Iris pigment epithelial cell (primary cell): ENCODE measurements around the gene FBXO17.
"Not testable (repeated sequence)": the region's sequence is repeated elsewhere in the genome, so short reads cannot be mapped to it uniquely, and the experiment has no call there.

Experiments
- DNase-seq: peaks from one replicate; pipeline ENCODE4 v3.0.0-alpha.2; 2011; ENCODE audit warnings: low read depth

The FBXO17 gene

DNA sequence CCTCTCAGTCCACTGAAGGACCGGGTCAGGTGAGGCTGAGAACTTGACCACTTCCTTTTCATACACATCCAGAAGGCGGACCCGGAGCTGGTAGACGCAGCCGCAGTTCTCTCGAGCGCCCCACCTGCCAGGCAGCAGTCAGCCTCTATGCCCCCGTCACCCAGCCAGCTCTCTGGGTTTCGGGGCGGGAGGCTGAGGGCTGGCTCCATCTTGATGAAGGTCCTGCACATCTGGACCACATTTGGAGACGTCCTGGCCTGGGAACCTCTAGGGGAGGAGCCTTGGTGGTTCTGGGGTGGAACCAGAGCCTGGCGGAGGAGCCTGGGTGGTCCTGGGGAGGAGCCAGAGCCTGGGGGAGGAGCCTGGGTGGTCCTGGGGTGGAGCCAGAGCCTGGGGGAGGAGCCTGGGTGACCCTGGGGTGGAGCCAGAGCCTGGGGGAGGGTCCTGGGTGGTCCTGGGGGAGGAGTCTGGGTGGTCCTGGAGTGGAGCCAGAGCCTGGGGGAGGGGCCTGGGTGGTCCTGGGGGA lies 30.5 kb downstream of the FBXO17 start:
- no peak for DNase-seq

DNA sequence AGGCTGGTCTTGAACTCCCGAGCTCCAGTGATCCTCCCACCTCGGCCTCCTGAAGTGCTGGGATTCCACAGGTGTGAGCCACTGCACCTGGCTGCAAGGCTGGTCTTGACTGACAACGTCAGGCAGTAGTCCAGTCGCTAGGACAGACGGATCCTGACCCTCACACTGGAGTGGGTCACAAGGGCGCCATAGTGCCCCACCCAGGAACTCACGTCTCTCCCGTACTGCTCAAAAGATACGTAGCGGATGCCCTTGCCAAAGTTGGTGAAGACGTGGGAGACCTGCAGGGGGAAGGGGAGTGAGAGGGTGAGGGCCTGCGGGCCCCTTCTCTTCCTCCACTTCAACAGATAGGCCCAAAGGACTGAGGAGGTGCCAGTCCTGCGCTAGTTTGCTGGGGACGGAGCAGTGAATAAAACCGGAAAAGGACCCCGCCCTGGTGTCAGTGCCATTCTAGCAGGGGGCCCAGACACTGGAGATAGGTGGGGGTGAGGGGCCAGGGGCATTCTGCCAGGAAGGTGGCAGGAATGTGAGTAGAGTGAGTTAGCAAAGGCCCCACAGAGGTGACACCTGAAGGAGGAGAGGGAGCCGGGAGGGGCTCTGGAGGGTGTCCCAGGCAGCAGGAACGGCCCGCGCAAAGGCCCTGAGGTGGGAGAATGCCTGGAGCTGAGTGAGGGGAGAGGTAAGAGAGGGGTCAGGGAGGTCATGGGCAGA lies 32.9 kb downstream of the FBXO17 start:
- no peak for DNase-seq

DNA sequence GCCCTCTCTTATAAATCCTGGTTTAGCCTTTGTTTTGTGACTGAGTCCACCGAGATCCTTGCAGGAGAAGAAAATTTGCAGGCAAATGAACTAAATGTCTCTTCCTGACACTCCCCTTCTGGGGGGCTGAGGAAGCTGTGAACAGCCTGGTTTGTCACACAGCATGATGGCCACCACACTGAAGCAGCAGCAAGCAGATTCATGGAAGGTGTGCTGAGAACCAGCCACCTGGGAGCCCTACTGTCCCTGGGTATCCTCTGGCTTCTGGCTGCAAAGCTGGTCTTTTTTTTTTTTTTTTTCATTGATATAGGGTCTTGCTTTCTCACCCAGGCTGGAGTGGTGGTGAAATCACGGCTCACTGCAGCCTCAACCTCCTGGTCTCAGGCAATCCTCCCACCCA lies 33.6 kb downstream of the FBXO17 start:
- no peak for DNase-seq

- DNase-seq, result not testable (repeated sequence)
Observed at GRCh38 chr19:38941466-38941865, 34.1 kb downstream of the FBXO17 start.

- no peak for DNase-seq
Observed at GRCh38 chr19:38939957-38940356, 35.6 kb downstream of the FBXO17 start.

DNA sequence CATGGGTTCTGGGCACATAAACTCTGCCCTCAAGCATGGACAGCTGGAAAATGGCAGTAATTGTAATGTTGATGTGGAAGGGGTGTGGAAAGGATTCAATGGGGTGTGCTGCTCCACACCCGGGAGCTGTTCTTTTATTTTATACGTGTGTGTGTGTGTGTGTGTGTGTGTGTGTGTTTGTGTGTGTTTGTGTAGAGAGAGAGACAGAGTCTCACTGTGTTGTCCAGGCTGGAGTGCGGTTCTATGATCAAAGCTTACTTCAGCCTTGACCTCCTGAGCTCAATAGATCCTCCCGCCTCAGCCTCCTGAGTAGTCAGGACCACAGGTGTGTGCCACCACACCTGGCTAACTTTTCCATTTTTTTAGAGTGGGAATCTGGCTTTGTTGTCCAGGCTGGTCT lies 42.0 kb downstream of the FBXO17 start:
- no peak for DNase-seq

GRCh38 chr19:38932425-38933179 lies 42.9 kb downstream of the FBXO17 start:
- peak; percentile 53 for DNase-seq

DNA sequence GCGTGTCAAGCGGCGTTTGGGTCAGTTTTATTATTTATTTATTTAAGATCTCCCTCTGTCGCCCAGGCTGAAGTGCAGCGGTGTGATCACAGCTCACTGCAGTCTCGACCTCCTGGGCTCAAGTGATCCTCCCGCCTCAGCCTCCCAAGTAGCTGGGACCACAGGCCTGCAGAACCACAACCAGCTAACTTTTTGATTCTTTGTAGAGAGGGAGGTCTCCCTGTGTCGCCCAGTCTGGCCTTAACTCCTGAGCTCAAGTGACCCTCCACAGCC lies 44.1 kb downstream of the FBXO17 start:
- no peak for DNase-seq

DNA sequence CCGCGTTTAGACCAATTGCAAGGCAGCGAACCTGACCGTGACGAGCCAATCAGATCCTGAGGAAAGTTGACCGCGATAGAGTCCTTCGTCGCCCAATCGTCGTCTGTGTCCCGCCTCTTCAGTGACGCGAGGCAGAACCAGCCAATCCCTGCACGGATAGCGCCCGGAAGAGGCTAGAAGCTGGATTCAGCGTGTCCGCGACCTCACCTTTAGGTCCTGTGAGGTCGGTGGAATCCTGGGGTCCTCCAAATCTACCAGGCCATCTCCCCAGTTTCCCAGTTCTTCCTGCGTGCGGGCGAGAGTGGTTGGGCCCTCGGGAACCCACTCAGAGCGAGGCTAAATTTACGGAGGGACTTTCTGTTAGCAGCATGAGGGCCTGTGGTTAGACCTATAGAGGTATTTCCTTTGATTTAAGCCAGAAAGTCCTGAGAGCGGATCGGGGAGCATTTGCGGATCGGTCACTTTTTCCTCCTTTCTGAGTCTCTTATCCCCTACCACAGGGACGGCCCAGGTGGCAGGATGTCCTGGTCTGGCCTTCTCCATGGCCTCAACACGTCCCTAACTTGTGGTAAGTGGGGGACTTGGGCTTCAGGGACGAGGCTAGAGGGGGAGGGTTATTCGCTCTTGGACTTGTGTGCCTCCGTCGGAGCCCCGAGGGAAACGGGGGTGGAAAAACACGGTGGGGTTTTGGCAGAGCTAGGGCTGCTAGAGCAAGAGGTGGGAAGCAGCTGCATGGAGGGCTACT lies 44.6 kb downstream of the FBXO17 start, which contains the start of gene MRPS12:
TSS of gene MRPS12 (plus strand) at position 169 of the 745 bp plus-strand sequence. CDS start at position 520, 351 bp downstream.
- peak; percentile 99 for DNase-seq

DNA sequence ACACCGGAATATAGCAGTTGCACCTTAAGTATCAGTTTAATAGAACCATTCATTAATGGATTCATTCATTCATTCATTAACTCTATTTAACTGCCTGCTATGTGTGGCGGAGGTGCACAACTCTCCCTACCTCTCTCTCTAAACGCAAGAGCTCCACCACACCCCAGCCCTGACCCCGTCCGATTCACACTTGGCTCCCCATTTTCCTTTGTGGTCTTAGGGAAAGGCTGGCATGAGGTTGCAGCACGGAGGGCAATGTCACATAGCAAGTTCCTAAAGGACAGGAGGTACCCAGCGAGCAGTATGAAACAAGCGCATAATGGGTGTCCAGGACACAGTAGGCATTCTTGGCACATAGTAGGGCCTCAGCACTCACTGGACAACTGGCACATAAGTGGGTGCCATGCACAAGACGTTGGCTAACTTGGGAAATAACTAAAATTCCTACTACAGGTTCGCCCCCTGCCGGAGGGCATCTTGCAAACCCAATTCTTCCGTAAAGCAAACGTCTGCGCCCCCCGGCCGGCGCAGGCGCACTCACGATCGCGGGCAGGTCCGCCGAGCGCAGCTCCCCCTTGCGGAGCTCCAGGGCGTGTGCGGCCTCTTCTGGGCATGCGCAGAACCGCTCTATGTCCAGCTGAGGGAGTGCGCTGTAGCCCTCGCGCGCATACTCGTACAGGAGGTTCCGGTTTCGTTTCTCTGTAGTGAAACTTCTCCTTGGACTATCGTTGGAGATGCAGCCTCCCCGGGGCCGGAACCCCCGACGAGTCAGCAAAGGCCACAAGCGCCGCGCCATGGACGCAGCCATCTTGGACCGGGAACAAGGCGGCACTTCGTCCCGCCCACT lies 45.4 kb downstream of the FBXO17 start, which contains the start of gene SARS2:
TSS of gene SARS2 (minus strand) at position 835 of the 847 bp plus-strand sequence. CDS start at position 808, 27 bp downstream.
- DNase-seq, result peak; percentile 91

DNA sequence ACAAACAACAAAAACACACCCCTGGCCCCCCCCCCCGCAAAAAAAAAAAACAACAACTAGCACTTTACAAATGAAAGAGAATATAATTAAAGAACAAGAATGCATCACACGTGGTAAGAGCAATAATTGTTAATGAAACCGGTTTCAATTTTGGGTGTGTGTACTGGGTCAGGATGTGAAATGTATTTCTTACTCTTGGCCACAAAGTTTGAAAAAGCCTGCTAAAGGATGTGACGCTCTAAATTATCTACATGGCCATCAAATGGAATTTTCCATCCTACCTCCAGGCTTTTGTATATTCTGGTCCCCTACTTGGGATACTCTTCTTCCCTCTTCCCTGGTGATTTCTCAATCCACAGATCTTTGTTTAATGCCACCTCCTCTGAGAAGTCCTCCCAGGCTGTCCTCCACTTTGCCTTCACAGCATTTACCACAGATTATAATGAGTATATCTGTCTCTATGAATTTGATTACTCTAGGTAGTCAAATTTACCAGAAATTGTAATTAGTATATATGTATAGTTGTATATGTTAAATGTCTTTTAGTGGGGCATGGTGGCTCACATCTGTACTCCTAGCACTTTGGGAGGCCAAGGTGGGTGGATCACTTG lies 47.0 kb downstream of the FBXO17 start:
- no peak for DNase-seq

- no peak for DNase-seq
Observed at GRCh38 chr19:38924388-38924787, 51.2 kb downstream of the FBXO17 start.

DNA sequence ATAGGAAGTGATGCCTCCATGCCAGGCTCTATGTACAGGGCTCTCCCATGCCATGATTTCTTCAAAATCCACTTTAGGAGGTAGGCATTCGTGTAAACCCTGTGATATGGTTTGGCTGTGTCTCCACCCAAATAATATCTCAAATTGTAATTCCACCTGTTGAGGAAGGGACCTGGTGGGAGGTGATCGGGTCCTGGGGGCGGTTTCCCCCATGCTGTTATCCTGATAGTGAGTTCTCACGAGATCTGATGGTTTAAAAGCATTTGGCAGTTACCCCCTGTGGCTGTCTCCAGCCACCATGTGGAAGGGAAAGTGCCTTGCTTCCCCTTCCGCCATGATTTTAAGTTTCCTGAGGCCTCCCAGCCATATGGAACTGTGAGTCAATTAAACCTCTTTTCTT lies 53.1 kb downstream of the FBXO17 start:
- DNase-seq, result no peak

DNA sequence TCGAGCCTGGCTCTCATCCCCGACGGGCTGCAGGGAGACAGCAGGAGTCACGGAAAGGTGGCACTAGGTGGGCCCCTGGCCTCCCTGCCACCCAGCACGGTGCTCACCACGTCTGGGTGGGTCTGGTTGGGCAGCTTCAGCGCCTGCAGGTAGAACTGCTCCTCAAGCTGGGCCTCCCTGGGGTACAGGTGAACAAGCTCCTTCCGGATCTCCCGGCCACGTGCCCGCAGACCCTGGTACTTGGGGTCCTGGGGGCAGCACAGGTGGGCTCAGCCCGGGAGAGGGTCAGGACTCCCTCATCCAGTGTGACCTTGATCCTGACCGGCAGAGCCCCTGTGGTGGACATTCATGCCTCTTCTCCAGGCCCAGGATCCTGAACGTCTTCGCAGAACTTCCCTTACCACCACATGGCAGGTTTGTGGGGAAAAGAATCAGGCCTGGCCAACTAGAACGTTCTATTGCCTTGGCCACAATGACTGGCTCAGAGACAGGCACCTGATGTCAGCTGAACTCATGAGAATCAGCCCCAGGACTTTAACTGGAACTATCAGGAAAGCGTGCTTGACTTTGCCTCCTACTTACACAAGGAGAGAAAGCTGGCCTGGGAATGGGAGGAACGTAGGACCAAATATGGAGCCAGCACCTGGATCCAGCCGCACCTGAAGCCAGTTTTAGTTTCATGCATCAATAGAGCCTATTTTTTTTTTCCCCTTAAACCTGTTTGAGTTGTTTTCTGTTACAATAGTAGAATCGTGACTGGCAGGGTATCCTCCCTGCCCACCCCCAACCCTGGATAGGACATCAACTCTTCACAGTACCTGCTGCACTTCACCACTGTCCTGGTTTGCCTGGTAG lies 53.9 kb downstream of the FBXO17 start:
- DNase-seq, result no peak

DNA sequence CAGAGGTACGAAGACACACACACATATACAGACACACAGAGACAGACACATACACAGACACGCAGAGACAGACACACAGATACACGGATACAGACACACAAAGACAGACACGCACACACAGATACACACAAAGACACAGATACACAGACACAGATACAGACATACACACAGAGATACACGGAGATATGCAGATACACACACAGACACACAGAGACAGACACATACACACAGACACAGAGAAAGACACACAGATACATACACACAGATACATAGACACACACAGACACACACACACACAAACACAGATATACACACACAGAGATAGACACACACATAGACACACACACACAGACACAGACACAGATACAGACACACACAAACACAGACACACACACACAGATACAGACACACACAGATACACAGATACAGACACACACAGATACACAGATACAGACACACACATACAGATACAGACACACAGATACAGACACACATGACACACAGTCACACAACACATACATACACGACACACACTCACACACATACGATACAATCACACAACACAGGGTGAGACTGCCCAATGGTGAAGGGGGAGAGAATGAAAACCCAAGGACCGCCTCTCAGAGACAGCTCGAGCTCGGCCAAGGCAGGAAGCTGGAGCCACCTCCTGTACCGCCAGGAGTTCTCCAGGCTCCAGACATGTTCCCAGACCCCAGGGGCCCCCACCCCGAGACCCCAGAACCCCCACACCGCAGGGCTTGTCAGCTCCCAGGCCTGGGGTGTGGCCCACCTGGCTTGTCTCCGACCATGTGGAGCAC lies 54.7 kb downstream of the FBXO17 start:
- no peak for DNase-seq

DNA sequence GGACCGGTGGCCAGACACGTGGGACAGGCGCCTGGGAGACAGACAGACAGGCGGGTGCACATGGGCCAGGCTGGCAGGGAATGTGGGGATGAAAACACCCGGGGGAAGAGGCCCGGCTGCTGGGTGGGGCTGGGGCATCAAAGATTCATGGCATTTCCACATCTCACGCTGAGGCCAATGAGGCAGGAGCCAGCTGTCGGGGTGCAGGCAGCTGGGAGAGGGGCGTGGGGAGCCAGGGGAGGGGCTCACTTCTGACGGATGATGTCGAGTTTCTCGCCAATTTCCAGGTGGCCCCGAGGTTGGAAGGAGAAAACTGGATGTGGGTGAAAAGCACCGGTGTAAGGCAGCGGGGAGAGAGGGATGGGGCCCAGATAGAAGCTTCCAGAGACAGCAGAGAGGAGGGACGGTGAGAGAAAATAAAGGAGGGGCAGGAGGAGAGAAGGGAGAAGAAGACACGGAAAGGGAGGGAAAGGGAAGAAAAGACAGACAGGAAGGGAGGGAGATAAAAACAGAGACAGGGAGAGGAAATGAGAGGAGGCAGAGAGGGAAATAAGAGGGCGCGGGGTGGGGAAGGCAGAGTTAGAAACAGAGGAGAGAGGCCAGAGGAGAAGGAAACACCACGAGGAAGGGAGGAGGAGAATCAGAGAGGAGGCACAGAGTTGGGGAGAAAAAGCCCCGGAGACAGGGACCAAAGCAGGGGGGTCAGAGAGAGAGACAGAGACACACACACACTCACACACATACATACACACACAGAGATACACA lies 55.5 kb downstream of the FBXO17 start:
- no peak for DNase-seq

DNA sequence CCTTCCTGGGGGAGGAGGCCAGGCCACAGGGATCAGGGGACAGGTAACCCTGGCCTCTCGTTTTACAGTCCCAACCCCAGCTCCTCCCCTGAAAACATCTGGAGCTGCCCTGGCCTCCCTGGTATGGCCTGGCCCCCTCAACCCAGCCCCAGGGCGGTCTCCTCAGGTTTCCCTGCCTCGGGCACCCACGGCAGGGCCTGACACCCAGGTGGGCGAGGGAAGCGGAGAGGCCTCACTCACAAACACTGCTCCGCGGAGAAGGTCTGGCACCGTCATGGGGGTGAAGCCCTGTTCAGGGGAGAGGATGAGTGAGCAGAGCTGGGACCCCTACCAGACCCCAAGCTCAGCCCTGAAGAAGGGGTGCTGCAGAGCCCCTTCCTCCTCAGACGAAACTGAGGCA lies 57.0 kb downstream of the FBXO17 start:
- no peak for DNase-seq

GRCh38 chr19:38917921-38918491 lies 57.5 kb downstream of the FBXO17 start:
- DNase-seq, result peak; percentile 24
